HepG2 (cell line): ENCODE data around the gene FXR2. TPM values are rescaled to one million over a fixed set of nuclear protein-coding genes. Genes with fewer than 3 reads are reported as not detected.

ENCODE experiments used
- HMG20A ChIP-seq: IDR thresholded peaks from 2 replicates; pipeline ENCODE4 v1.6.1; 2016; ENCODE audit warnings: borderline replicate concordance
- NR2C2 ChIP-seq: sonication (generic); formaldehyde crosslinking; IDR thresholded peaks from 2 replicates; pipeline ENCODE4 v1.4.0; 2020; ENCODE audit warnings: missing genetic modification reagents, mild to moderate bottlenecking, moderate library complexity, borderline replicate concordance
- POLR2AphosphoS5 ChIP-seq: IDR thresholded peaks from 2 replicates; pipeline ENCODE4 v1.6.1; 2012; ENCODE audit warnings: low read depth, low read length
- PTBP1 ChIP-seq: fragments of 200-400 bp; formaldehyde crosslinking; IDR thresholded peaks from 2 replicates; pipeline ENCODE4 v1.6.1; 2018; ENCODE audit warnings: low read length, low read depth; ENCODE audit not compliant: poor library complexity, severe bottlenecking
- RBM22 ChIP-seq: fragments of 200-400 bp; formaldehyde crosslinking; optimal IDR thresholded peaks from 2 replicates; pipeline ENCODE3; 2017; ENCODE audit warnings: mild to moderate bottlenecking, low read length, moderate library complexity
- REPIN1 ChIP-seq: sonication (generic); formaldehyde crosslinking; IDR thresholded peaks from 2 replicates; pipeline ENCODE4 v1.8.0; 2022; ENCODE audit warnings: missing genetic modification reagents, low read depth, mild to moderate bottlenecking, borderline replicate concordance
- SP1 ChIP-seq, 2 experiments: fragments of 450-650 bp in 1 of 2; sonication (generic) in 1 of 2; formaldehyde crosslinking in 1 of 2; IDR thresholded peaks; 2 replicates each; pipeline versions ENCODE4 v1.4.0 to v1.6.1; 2016 to 2020; ENCODE audit warnings: missing genetic modification reagents in 1 of 2
- TBX3 ChIP-seq: fragments of 450-650 bp; IDR thresholded peaks from 2 replicates; pipeline ENCODE4 v1.6.1; 2017; ENCODE audit warnings: antibody characterized with exemption, mild to moderate bottlenecking, inconsistent platforms, borderline replicate concordance
- TERF1 ChIP-seq: sonication (generic); formaldehyde crosslinking; IDR thresholded peaks from 2 replicates; pipeline ENCODE4 v1.8.0; 2022; ENCODE audit warnings: mild to moderate bottlenecking, missing genetic modification reagents, moderate library complexity
- TRIM22 ChIP-seq: fragments of 450-650 bp; IDR thresholded peaks from 2 replicates; pipeline ENCODE4 v1.6.1; 2017
- ZBTB49 ChIP-seq: sonication (generic); formaldehyde crosslinking; IDR thresholded peaks from 2 replicates; pipeline ENCODE4 v1.4.0; 2020; ENCODE audit warnings: missing genetic modification reagents, borderline replicate concordance
- ZC3H4 ChIP-seq: sonication (generic); formaldehyde crosslinking; IDR thresholded peaks from 2 replicates; pipeline ENCODE4 v1.4.0; 2020; ENCODE audit warnings: missing genetic modification reagents, borderline replicate concordance
- ZNF143 ChIP-seq: sonication (generic); formaldehyde crosslinking; IDR thresholded peaks from 2 replicates; pipeline ENCODE4 v1.4.0; 2020; ENCODE audit warnings: missing genetic modification reagents
- ZNF430 ChIP-seq: sonication (generic); formaldehyde crosslinking; IDR thresholded peaks from 2 replicates; pipeline ENCODE4 v1.9.0; 2021; ENCODE audit warnings: mild to moderate bottlenecking, missing genetic modification reagents
- ZNF75D ChIP-seq: sonication (generic); formaldehyde crosslinking; IDR thresholded peaks from 2 replicates; pipeline ENCODE4 v1.8.1; 2023; ENCODE audit warnings: missing genetic modification reagents, mild to moderate bottlenecking, borderline replicate concordance
- ZUFSP ChIP-seq: sonication (generic); formaldehyde crosslinking; IDR thresholded peaks from 2 replicates; pipeline ENCODE4 v1.9.0; 2021; ENCODE audit warnings: missing genetic modification reagents, mild to moderate bottlenecking, borderline replicate concordance
- polyA plus RNA-seq, 8 experiments: library from polyadenylated mRNA; depleted of rRNA in 3 of 8; stranded (reverse) in 7 of 8; unstranded in 1 of 8; fragments of >200 nt; fragmentation: Illumina TruSeq in 4 of 8; extraction: Trizol in 4 of 8; gene quantifications; 2 replicates each; pipeline versions ENCODE4 v1.2.1 to v1.2.3, GENCODE V29; 2011 to 2016; ENCODE audit warnings: low read depth in 4 of 8, missing spikeins in 1 of 8, mixed read lengths in 1 of 8; ENCODE audit not compliant: insufficient read depth in 1 of 8
- total RNA-seq, 5 experiments: library from RNA; depleted of rRNA; stranded (reverse); fragments of >200 nt; fragmentation: Illumina TruSeq; extraction: Trizol; gene quantifications; 2 replicates each; pipeline ENCODE4 v1.2.3, GENCODE V29; 2016; ENCODE audit warnings: low read depth in 1 of 5
- TF ChIP-seq, protein P1 (sequence below): sonication (generic); formaldehyde crosslinking; conservative IDR thresholded peaks from 2 replicates; pipeline ENCODE4 v1.8.0; 2022; ENCODE audit warnings: low read depth, missing genetic modification reagents
- TF ChIP-seq, protein P2 (sequence below): sonication (generic); formaldehyde crosslinking; IDR thresholded peaks from 2 replicates; pipeline ENCODE4 v1.4.0; 2020; ENCODE audit warnings: missing genetic modification reagents

The FXR2 gene
- total and polyA plus RNA-seq, 2 of the 13 experiments (the other 11 are each of a cell fraction or from before 2014, with no cell fraction given) = 20.9 to 24.4 TPM

DNA sequence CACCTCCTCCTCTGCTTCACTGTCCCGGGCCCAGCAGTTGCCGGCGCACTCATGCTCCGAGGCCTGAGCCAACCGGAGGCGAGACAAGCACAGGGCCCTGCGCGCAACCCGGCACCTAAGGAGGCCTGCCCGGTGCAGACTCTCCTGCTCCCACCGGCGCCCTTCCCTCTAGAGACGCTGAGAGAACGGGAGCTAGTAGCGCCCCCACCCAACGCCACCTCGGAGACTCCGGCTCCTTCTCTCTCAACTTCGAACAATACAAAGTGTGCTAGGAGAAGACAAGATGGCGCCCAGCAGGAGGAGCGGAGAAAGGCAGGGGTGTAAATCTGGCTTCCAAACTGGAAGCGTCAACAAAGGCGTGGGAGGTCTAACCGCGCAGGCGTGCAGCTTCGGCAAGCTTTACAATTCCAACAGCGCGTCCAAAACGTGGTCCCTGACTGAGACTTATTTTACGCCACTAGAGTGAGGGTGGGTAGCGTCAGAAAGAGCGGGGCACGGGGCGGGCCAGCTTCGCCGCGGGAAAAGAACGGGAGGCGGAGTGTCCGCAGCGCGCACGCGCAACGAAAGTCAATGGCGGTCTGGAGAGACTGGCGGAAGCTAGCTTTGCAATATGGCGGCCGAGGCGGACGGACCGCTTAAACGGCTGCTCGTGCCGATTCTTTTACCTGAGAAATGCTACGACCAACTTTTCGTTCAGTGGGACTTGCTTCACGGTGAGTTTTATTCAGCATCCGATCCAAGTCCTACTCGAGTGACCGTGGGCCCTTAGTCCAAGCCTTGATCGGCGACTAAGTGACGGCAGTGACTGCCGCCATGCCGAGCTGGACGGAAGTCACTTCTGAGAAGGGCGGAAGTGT lies 31.2 kb downstream of the FXR2 start, which contains the start of gene MPDU1 (continued):
- TF ChIP-seq, protein P1, sequence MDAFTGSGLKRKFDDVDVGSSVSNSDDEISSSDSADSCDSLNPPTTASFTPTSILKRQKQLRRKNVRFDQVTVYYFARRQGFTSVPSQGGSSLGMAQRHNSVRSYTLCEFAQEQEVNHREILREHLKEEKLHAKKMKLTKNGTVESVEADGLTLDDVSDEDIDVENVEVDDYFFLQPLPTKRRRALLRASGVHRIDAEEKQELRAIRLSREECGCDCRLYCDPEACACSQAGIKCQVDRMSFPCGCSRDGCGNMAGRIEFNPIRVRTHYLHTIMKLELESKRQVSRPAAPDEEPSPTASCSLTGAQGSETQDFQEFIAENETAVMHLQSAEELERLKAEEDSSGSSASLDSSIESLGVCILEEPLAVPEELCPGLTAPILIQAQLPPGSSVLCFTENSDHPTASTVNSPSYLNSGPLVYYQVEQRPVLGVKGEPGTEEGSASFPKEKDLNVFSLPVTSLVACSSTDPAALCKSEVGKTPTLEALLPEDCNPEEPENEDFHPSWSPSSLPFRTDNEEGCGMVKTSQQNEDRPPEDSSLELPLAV (CRISPR knock-in tag) = no peak
- TF ChIP-seq ZC3H4 (CRISPR knock-in tag) (no peak; the same call in 1 of the 2 replicates), ZUFSP (CRISPR knock-in tag) (no peak), ZBTB49 (CRISPR knock-in tag) (0 out of 2 replicates have a peak, but pooled peaks have one; percentile 41), PTBP1 (no peak), HMG20A (CRISPR knock-in tag) (no peak), ZNF143 (CRISPR knock-in tag) (peak; percentile 66), SP1 (IDR thresholded peaks at IDR 0.05) (no peak), SP1 (CRISPR knock-in tag; IDR thresholded peaks at IDR 0.05) (peak; percentile 60; the same call in 1 of the 2 replicates), TERF1 (CRISPR knock-in tag) (no peak), NR2C2 (CRISPR knock-in tag) (peak; percentile 66; the same call in 1 of the 2 replicates), TRIM22 (no peak), TBX3 (no peak), REPIN1 (CRISPR knock-in tag) (peak; percentile 78), POLR2AphosphoS5 (peak; percentile 59; the same call in 1 of the 2 replicates), RBM22 (no peak), ZNF75D (CRISPR knock-in tag) (no peak), ZNF430 (CRISPR knock-in tag) (no peak)
- TF ChIP-seq, protein P2, sequence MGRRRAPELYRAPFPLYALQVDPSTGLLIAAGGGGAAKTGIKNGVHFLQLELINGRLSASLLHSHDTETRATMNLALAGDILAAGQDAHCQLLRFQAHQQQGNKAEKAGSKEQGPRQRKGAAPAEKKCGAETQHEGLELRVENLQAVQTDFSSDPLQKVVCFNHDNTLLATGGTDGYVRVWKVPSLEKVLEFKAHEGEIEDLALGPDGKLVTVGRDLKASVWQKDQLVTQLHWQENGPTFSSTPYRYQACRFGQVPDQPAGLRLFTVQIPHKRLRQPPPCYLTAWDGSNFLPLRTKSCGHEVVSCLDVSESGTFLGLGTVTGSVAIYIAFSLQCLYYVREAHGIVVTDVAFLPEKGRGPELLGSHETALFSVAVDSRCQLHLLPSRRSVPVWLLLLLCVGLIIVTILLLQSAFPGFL (CRISPR knock-in tag) = 0 out of 2 replicates have a peak, but pooled peaks have one; percentile 32
